SIG-M5 treated with dmso at 0.1 percent for 504 hours (cell line): ENCODE results near the gene CHRNB1.
A peak's percentile ranks its signal among the peaks of the same experiment; 100 is the strongest.
"Not testable (repeated sequence)": the region's sequence is repeated elsewhere in the genome, so short reads cannot be mapped to it uniquely, and the experiment has no call there.

Source experiments
- DNase-seq: peaks from one replicate; lab custom pipeline; 2025; ENCODE audit not compliant: unreplicated experiment; lab: John Stamatoyannopoulos, UW

Gene CHRNB1

DNA sequence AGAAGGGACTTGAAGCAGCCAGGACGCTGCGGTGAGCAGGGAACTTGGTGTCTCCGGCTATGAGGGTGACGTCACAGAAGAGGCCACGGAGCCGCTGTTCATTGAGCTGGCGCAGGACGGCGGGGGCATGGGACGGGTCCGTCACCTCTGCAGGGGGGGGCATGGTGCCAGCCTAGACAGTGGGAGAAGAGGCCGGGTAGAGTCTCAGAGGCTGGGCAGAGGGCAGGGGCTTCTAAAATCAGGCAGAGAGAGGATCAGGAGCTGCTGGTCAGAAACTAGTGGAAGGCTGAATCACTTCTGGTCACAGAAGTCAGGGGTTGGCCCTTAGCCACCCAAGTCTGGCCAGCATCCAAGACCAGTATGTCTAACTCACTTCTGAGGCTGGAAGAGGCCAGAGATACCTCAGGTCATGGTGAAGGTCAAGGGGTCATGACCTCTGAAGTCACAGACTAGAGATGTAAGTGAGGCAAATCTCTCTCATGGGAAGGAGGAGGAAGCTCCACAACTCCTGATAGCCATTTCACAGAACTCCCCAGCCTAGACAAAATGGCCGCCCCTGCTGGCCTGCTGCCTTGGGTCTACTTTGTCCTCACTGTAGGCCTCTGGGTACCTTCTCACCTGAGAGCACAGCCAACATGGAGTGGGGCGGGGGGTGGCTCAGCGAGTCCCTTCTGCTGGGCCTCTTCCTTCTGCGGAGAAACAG, 21.9 kb downstream of the CHRNB1 start:
- DNase-seq: no peak

DNA sequence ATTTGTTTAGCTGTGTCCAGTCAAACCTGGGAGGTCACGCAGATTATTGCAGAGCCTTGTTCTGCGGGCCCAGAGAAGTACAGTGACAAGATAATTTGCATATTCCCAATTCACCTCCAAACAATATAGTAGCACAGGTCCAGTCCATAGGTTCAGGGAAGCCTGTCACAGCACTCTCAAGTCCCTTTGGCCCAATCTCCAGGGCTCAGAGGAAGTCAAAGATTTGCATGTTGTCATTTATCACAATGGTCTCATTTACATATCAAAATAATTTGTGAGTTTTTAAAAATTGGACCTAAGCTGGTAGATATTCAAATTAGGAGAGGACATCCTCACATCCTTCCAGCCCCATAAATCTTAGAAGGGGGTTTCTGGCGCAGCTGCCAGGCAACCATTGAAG, 22.6 kb downstream of the CHRNB1 start:
- no peak for DNase-seq

DNA sequence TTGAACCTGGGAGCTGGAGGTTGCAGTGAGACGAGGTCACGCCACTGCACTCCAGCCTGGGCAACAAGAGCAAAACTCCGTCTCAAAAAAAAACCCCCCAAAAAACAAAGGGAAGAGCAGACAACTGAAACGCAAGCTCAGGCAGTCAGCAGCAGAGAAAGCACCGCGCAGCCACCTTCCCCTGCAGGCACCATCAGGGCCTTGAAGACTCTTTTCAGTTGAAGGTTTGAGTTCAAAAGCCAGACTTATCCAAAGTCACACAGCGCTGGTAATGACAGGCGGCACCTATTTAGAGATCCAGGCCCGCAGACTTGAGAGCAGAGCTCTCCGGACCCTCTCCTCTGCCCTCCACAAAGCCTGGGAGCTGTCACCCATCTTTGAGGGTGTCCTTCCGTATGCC, 23.4 kb downstream of the CHRNB1 start:
- no peak for DNase-seq

DNA sequence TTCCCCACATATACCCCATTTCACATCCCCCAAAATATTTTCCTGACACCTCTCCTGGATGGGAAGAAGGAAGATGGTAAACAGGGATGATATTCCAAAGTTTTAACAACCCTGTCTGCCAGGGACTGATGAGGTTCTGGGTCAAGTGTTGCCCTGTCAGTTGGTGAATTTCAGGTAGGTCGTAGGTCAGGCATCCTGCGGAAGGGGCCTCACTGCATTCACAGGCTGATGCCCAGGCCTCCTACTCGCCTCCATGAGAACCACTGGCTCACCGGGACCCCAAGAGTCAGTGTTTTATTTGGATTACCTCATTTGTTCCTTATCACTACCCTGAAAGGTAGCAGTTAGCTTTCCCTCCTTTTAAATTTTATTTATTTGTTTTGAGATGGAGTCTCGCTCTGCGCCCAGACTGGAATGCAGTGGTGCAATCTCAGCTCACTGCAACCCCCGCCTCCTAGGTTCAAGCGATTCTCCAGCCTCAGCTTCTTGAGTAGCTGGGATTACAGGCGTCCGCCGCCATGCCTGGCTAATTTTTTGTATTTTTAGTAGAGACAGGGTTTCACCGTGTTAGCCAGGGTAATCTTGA, 24.0 kb downstream of the CHRNB1 start:
- DNase-seq: no peak

DNA sequence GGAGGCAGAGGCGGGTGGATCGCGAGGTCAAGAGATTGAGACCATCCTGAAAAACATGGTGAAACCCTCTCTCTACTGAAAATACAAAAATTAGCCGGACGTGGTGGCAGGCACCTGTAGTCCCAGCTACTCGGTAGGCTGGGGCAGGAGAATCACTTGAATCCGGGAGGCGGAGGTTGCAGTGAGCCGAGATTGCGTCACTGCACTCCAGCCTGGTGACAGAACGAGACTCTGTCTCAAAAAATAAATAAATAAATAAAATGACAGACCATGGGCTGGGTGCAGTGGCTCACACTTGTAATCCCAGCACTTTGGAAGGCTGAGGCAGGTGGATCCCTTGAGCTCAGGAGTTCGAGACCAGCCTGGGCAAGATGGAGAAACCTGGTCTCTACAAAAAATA, 25.0 kb downstream of the CHRNB1 start:
- not testable (repeated sequence) for DNase-seq

DNA sequence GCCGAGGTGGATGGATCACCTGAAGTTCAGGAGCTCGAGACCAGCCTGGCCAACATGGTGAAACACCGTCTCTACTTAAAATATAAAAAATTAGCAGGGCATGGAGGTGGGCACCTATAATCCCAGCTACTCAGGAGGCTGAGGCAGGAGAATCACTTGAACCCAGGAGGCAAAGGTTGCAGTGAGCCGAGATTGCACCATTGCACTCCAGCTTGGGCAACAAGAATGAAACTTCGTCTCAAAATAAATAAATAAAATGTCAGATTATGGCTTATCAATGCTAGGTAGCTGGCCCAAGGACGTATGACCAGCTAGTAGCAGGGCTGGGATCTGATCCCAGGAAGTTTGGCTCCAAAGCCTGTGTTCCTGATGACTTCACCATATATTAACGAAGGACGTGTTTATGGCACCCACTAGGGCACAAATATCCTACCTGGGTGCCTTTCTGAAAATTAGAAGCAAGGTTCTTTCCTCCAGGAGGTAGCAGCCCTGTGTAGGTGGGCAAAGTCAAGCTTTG, 25.7 kb downstream of the CHRNB1 start:
- not testable (repeated sequence) for DNase-seq

DNA sequence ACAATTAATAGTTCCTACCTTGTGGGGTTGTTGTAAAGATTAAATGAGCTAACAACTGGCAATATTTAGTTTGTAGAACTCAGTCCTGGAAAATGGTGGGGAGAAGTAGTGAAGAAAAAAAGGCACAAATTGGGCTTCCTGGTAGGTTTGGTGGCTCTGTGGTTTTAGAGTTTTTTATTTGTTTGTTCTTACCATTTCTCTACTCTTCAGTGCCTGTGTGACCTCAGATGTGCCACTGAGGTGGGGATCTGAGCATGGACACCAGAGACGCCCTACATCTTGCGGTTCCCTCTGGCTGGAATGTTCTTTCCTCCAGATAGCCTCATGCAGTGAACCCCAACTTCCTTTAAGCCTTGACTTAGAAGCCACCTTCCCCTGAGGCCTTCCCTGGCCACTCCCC, 26.9 kb downstream of the CHRNB1 start:
- DNase-seq: no peak

DNA sequence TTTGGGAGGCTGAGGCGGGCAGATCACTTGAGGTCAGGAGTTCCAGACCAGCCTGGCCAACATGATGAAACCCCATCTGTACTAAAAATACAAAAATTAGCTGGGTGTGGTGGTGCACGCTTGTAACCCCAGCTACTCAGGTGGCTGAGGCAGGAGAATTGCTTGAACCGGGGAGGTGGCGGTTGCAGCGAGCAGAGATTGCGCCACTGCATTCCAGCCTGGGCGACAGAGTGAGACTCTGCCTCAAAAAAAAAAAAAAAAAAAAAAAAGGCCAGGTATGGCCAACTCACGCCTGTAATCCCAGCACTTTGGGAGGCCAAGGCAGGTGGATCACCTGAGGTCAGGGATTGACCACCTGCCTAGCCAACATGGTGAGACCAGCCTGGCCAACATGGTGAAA, 29.9 kb downstream of the CHRNB1 start:
- DNase-seq: not testable (repeated sequence)

DNA sequence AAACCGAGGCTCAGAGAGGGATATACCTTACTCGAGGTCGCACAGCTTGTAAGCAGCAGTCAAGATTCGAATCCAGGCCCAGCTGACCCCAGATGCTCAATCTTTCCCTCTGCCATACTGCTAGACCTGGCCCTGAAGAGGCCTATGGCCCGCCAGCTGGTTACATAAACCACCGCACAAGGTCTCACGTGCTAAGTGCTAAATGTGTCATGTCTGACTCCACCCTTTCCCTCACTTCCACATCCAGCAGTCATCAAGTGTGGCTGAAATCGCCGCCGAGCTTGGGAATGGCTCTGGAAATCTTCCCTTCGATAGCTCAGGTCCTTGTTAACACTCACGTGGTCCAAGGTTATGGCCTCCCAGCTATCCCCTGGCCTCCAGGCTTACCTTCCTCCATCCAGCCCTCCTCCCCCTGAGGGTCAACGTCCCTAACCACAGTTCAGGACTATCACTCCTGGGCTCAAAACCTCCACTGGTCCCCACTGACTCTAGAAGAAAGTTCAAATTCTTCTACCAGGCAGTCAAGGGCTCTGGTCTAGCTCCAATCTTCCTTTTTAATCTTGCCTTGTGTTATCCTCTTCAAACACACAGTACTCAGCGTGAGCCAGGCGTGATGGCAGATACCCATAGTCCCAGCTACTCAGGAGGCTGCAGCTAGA, 31.0 kb downstream of the CHRNB1 start:
- no peak for DNase-seq

DNA sequence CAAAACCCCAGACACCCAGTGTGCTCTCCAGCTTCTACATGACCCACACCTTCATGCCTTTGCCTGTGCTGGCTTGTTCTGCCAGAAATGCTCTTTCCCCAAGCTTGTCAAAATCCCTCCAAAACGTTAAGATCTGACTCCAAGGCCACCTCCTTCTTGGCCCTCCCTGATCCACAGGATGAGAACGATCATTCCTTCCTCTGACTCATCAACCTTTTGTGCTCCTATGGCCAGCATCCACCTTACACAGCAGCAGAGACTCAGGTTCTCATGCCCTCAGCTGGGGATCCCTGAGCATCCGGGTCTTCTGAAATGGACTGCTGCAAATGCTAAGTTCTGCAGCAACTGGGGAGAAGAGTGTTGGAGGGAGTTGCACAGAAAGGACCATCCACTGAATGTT, 31.6 kb downstream of the CHRNB1 start:
- no peak for DNase-seq

DNA sequence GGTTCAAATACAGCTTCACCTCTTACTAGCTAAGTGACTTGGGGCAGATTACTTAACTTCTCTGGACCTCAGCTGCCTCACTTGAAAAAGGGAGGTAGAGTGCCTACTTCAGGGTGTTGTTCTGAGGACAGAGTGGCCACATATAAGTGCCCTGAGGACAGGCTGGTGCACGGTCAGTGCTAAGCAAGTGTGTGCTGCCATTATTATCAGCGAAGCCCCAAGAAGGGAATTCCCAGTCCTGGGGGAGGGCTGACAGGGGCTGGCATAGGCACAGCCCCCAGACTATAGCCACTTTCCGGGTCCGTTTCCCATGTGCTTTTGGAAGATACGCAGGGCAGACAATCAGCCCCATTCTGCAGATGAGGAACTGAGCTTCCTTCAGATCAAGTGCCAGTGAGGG, 32.1 kb downstream of the CHRNB1 start:
- no peak for DNase-seq

DNA sequence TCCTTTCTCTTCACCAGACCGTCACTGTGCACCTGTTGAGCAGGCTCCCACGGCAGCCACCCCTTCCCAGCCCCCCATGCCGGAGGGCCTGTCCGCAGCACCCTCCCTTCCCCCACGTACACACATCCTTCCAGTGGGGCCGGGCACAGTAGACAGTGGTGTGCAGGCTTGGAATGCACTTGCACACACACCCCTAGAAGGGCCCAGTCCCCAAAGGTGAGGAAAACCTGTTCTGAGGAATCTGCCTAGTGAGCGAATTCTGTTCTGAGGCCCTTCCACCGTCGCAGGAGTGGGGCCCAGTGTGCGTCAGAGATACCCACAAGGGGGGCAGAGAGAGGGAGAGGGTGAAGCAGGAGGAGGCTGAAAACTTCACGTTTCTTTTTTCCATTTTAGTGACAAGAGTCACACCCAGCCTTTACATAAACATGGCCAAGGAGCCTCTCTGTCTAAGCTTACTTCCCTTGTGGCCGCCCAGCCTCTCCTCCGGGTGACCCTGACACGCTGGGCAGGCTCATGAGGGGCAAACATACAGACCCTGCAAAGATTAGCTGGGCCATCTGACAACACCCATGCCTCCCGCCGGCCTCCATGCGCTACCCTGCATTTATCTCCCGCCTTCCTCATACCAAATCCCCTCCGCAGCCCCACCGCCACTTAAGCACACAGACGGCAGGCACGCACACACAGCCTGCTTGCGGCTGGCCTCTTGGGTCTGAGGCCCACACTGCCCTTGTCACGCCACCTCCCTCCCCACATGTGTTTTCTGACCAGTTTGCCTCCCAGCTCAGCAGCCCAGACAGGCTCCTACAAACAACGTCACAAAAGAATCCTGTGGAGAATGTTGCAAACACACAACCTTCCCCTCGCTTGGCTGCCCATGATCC, 32.8 kb downstream of the CHRNB1 start:
- peak; percentile 39 for DNase-seq

DNA sequence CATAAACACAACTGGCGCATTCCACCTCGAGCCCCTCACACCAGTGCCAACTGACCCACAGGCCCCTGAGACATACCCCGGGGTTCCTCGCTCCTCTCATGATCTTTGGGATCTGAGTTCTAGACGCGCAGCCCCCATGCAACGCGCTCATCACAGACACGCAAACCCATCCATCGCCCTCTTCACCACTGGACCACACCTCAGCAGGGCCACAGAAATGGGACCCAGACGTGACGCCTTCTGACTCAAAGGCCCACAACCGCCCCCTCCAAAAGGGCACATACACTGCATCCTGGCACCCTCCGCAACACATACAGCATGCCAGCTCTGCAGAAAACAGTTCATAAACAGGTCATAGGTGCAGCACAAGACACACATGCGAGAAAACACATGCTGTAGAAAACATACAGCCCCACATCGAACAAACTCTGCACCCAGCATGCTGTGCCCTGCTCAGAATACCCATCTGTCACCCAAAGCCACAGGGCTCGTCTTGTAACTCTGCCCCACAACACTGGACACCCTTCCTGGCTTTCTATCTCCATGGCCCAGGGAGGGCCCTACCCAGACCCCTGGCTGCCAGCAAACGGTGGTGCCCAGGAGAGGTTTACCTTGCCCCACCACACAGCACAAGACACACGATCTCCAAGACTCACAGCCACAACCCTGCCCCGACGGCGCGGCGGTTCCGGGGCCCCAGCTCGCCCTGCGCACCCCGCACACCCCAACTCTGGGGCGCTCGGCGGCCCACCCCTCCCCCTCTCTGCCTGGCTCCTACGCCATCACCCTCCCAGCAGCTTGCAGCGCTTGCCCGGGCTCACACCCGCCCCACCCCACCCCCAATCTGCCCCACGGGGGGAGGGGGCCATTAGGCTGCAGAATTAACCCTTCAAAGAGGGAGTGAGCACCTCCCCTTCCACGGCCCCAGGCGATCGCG, 33.7 kb downstream of the CHRNB1 start:
- DNase-seq: no peak

DNA sequence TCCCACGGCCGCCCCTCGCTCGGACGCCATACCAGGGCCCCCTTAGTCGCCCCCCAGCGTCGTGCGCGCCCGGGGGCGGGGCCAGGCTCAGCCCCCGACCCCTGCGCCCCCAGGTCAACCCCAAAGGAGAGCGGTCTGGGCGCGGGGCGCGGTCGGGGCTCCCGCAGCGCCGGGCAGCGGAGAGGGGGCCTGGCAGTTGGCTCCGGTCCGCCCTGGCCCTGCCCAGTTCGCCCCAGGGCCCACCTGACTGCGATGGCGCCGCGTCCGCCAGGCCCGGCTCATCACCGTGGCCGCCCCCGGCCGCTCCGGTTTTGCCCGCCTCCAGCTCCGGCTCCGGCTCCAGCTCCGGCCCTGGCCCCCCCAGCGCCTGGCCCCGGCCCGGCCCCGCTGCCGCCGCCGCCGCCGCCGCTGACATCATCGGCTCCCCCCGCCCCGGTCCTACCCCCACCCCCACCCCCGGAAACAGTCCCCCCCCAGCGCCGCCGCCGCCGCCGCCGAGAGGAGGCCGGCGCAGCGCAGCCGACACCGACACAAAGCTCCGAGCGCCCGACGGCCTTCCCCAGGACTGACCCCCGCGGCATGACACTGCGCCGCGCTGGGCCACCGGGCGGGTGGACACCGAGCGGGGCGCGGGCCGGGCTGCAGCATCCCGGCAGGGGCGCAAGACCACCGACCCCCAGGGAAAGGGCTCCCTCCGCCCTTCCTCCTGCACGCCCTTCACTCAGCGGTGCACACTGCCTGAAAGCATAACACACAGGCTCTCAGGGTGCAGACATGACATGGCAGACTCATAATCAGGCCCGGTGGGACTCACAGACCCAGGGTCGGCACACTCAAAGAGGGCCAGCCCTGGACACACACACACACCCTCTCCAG, 34.6 kb downstream of the CHRNB1 start, which contains the start of gene ZBTB4:
Gene ZBTB4 (minus strand): TSS at position 419 of the 876 bp plus-strand sequence. CDS start 12,830 bp downstream, outside the sequence.
- peak; percentile 25 for DNase-seq

DNA sequence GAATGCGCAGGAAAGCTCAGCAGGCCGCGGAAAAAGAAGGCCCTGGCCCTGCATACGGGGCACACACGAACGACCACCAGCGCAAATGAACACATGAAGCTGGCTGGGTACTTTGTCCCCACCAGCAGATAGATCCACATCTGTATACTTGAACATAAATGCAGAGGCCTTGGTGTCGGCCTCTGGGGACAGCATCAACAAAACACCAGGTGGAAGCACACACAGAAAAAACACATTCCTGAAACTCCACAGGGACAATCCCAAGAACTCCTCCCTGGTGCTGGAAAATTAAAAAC, 35.2 kb downstream of the CHRNB1 start:
- no peak for DNase-seq

DNA sequence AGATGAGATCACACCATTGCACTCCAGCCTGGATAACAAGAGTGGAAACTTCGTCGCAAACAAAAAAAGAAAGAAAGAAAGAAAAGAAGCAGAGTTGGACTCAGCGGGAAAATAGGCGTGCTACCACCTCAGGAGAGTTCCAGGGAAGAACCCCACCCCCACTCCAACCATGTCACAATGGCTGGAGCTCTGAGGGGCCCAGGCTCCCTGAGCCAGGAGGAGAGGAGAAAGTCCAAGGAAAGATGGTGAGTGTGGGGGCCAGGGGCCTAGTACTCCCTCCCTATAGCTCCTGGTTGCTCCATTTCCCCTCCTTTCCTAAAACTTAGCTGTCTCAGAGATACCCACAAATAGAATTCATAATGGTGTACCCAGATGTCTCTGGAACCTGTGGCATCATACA, 36.4 kb downstream of the CHRNB1 start, which contains the start of gene SLC35G6:
Gene SLC35G6 (plus strand): TSS at position 172 of the 400 bp plus-strand sequence. CDS start 71 bp downstream, at position 243.
- not testable (repeated sequence) for DNase-seq

DNA sequence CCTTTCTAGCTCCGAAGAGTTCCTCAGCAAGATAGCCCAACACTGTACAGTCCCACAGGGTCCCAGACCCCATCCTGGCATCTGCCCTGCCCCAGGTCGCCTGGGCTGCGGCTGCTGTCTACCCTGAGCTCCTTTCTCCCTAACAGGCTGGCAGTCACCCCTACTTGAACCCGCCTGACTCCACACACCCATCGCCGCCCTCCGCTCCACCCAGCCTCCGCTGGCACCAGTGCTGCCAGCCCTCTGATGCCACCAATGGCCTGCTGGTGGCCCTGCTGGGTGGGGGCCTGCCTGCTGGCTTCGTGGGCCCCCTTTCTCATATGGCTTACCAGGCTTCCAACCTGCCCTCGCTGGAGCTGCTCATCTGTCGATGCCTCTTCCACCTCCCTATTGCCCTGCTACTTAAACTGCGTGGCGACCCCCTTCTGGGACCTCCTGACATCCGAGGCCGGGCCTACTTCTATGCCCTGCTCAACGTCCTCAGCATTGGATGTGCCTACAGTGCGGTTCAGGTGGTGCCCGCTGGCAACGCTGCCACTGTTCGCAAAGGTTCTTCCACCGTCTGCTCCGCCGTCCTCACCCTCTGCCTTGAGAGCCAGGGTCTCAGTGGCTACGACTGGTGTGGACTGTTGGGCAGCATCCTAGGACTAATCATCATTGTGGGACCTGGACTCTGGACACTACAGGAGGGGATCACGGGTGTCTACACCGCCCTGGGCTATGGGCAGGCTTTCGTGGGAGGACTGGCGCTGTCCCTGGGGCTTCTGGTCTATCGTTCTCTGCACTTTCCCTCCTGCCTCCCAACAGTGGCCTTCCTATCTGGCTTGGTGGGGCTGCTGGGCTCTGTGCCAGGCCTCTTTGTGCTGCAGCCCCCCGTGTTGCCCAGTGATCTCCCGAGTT, 37.2 kb downstream of the CHRNB1 start:
- not testable (repeated sequence) for DNase-seq

DNA sequence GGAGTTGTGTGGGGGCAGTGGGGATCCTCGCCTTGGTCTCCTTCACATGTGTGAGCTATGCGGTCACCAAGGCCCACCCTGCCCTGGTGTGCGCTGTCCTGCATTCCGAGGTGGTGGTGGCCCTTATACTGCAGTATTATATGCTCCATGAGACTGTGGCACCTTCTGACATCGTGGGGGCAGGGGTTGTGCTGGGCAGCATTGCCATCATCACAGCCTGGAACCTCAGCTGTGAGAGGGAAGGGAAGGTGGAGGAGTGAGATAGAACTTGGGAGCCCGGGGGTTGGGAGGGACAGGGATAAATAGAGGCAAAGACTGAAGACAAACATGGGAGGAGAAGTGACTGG, 37.9 kb downstream of the CHRNB1 start:
- DNase-seq: not testable (repeated sequence)
